CD1c-positive myeloid dendritic cell (primary cell): ENCODE measurements around the gene LIMS1.
"Not testable (repeated sequence)": the region's sequence is repeated elsewhere in the genome, so short reads cannot be mapped to it uniquely, and the experiment has no call there.

Experiments
- DNase-seq: peaks from one replicate; pipeline ENCODE4 v3.0.0-alpha.2; 2016; ENCODE audit errors: extremely low spot score

LIMS1 gene

GRCh38 chr2:108734656-108735055, 200.4 kb downstream of the LIMS1 start:
- DNase-seq = not testable (repeated sequence)
